HepG2 (cell line): Measurements from ENCODE around the gene ZNF445. TPM values are rescaled to one million over a fixed set of nuclear protein-coding genes. Genes with fewer than 3 reads are reported as not detected.
A peak's percentile ranks its signal among the peaks of the same experiment; 100 is the strongest.

Source experiments
- ATAC-seq: fragments of 200-7000 bp; cut with Tn5 transposase; 3 replicates; pipeline ENCODE4 v1.9.1; 2020; ENCODE audit warnings: mild to moderate bottlenecking, moderate library complexity
- BruUV-seq: library from RNA; stranded (reverse); fragments of 400-500 nt; replicated peaks from 2 replicates; lab custom pipeline; 2021; lab: Mats Ljungman, UMichigan
- CTCF ChIA-PET: fragments of 300-600 bp; formaldehyde crosslinking; extraction: SDS; loops from one replicate; lab custom pipeline; 2021; ENCODE audit warnings: low total read pairs, inconsistent platforms, low intra/inter-chr PET ratio; lab: Yijun Ruan, JAX
- POLR2A ChIA-PET: fragments of 350-600 bp; sonication (Branson Sonifier 250); formaldehyde crosslinking; loops from one replicate; lab custom pipeline; 2020; ENCODE audit warnings: antibody characterized with exemption, inconsistent platforms; lab: Yijun Ruan, JAX
- DNase-seq: peaks from one replicate; pipeline ENCODE4 v3.0.0-alpha.2; 2015; ENCODE audit warnings: low spot score
- FAIRE-seq: peaks from 3 replicates; lab custom pipeline; 2011; peaks lifted over from hg19 to GRCh38; lab: Jason Lieb, UNC
- H2AFZ ChIP-seq: one replicate; pipeline ENCODE4 v1.6.1; 2011; ENCODE audit warnings: low read length, inconsistent platforms
- H3K27ac ChIP-seq: fragments of 300-600 bp; 3 replicates; pipeline ENCODE4 v1.8.0; 2011; ENCODE audit warnings: mixed run types, mild to moderate bottlenecking, mixed read lengths, low read length, inconsistent platforms; ENCODE audit not compliant: insufficient read depth; ENCODE audit errors: extremely low read length
- H3K27me3 ChIP-seq, 2 experiments: fragments of 200-600 bp in 1 of 2; 2 replicates in 1 of 2; 3 replicates in 1 of 2; pipeline versions ENCODE4 v1.6.0 to v1.8.0; 2011; ENCODE audit warnings: low read length in 2 of 2, mild to moderate bottlenecking in 2 of 2, moderate library complexity in 2 of 2, inconsistent platforms in 1 of 2; ENCODE audit not compliant: insufficient read depth in 2 of 2, control insufficient read depth in 1 of 2
- H3K36me3 ChIP-seq, 2 experiments: fragments of 200-600 bp in 1 of 2; replicated peaks in 1 of 2; 2 replicates in 1 of 2; 3 replicates in 1 of 2; pipeline versions ENCODE4 v1.5.1 to v1.8.0; 2011; ENCODE audit warnings: low read length in 2 of 2, inconsistent platforms in 1 of 2; ENCODE audit not compliant: insufficient read depth in 2 of 2, control insufficient read depth in 1 of 2
- H3K4me1 ChIP-seq: 2 replicates; pipeline ENCODE4 v1.5.1; 2012; ENCODE audit warnings: low read length, inconsistent platforms; ENCODE audit not compliant: insufficient read depth
- H3K4me2 ChIP-seq: 2 replicates; pipeline ENCODE4 v1.6.0; 2011; ENCODE audit warnings: low read depth, low read length, inconsistent platforms
- H3K4me3 ChIP-seq, 3 experiments: fragments of 200-600 bp in 1 of 3; sonication (generic), shearing (Covaris generic) in 1 of 3; replicated peaks in 1 of 3; 2 replicates each; pipeline ENCODE4 v1.5.1; 2011 to 2016; ENCODE audit warnings: low read length in 3 of 3, inconsistent platforms in 2 of 3, low read depth in 2 of 3, mild to moderate bottlenecking in 2 of 3, control low read depth in 1 of 3, mixed read lengths in 1 of 3; ENCODE audit not compliant: insufficient read depth in 1 of 3
- H3K79me2 ChIP-seq: one replicate; pipeline ENCODE4 v1.6.1; 2011; ENCODE audit warnings: low read length, inconsistent platforms; ENCODE audit not compliant: insufficient read depth
- H3K9ac ChIP-seq: 2 replicates; pipeline ENCODE4 v1.6.0; 2011; ENCODE audit warnings: mild to moderate bottlenecking, low read depth, low read length, inconsistent platforms; ENCODE audit not compliant: insufficient read depth
- H3K9me3 ChIP-seq: 2 replicates; pipeline ENCODE4 v1.5.1; 2012; ENCODE audit warnings: mild to moderate bottlenecking, low read length
- H4K20me1 ChIP-seq: 2 replicates; pipeline ENCODE4 v1.6.0; 2011; ENCODE audit warnings: inconsistent platforms, mild to moderate bottlenecking, low read length, moderate library complexity; ENCODE audit not compliant: insufficient read depth
- CEBPG ChIP-seq: IDR thresholded peaks from 2 replicates; pipeline ENCODE4 v1.6.1; 2016
- MXD4 ChIP-seq: IDR thresholded peaks from 2 replicates; pipeline ENCODE4 v1.6.1; 2016; ENCODE audit warnings: mild to moderate bottlenecking, missing biosample characterization, missing genetic modification reagents
- SIX1 ChIP-seq: sonication (generic); formaldehyde crosslinking; IDR thresholded peaks from 2 replicates; pipeline ENCODE4 v1.4.0; 2020; ENCODE audit warnings: missing genetic modification reagents, borderline replicate concordance
- ZNF138 ChIP-seq: sonication (generic); formaldehyde crosslinking; IDR thresholded peaks from 2 replicates; pipeline ENCODE4 v1.5.0; 2020; ENCODE audit warnings: mild to moderate bottlenecking, low read depth, missing genetic modification reagents
- WGBS: methylation state at CpG from one replicate; pipeline ENCODE4 v1.1.6; 2017; ENCODE audit warnings: low lambda C conversion rate; 5-methylcytosine and 5-hydroxymethylcytosine counted together
- in situ Hi-C: cut with HindIII; loops from 2 replicates; pipeline ENCODE4 v1.10.0; 2017; ENCODE audit warnings: low pct_unique_long_range_greater_than_20kb; ENCODE audit not compliant: extremely low pct_ligation_motif_present
- intact Hi-C: fragments of 100-400 bp; cut with micrococcal nuclease; formaldehyde crosslinking; loops from one replicate; pipeline ENCODE4 v1.10.0; 2022; ENCODE audit not compliant: unreplicated experiment
- polyA plus RNA-seq, 8 experiments: library from polyadenylated mRNA; depleted of rRNA in 3 of 8; stranded (reverse) in 7 of 8; unstranded in 1 of 8; fragments of >200 nt; fragmentation: Illumina TruSeq in 4 of 8; extraction: Trizol in 4 of 8; gene quantifications; 2 replicates each; pipeline versions ENCODE4 v1.2.1 to v1.2.3, GENCODE V29; 2011 to 2016; ENCODE audit warnings: low read depth in 4 of 8, missing spikeins in 1 of 8, mixed read lengths in 1 of 8; ENCODE audit not compliant: insufficient read depth in 1 of 8
- total RNA-seq, 5 experiments: library from RNA; depleted of rRNA; stranded (reverse); fragments of >200 nt; fragmentation: Illumina TruSeq; extraction: Trizol; gene quantifications; 2 replicates each; pipeline ENCODE4 v1.2.3, GENCODE V29; 2016; ENCODE audit warnings: low read depth in 1 of 5
- TF ChIP-seq, protein P1 (sequence below): sonication (generic); formaldehyde crosslinking; IDR thresholded peaks from 2 replicates; pipeline ENCODE4 v1.5.0; 2020; ENCODE audit warnings: missing genetic modification reagents
- TF ChIP-seq, protein P2 (sequence below): IDR thresholded peaks from 2 replicates; pipeline ENCODE4 v1.6.1; 2012; ENCODE audit warnings: low read length, improper control_type of control experiment
- TF ChIP-seq, protein P3 (sequence below): sonication (generic); formaldehyde crosslinking; IDR thresholded peaks from 2 replicates; pipeline ENCODE4 v1.5.0; 2020; ENCODE audit warnings: missing genetic modification reagents
- TF ChIP-seq, protein P4 (sequence below): IDR thresholded peaks from 2 replicates; pipeline ENCODE4 v1.6.1; 2016; ENCODE audit warnings: control low read depth

Gene ZNF445
- total and polyA plus RNA-seq, 2 of the 13 experiments (the other 11 are each of a cell fraction or from before 2014, with no cell fraction given), result 4.4 to 10.3 TPM

DNA sequence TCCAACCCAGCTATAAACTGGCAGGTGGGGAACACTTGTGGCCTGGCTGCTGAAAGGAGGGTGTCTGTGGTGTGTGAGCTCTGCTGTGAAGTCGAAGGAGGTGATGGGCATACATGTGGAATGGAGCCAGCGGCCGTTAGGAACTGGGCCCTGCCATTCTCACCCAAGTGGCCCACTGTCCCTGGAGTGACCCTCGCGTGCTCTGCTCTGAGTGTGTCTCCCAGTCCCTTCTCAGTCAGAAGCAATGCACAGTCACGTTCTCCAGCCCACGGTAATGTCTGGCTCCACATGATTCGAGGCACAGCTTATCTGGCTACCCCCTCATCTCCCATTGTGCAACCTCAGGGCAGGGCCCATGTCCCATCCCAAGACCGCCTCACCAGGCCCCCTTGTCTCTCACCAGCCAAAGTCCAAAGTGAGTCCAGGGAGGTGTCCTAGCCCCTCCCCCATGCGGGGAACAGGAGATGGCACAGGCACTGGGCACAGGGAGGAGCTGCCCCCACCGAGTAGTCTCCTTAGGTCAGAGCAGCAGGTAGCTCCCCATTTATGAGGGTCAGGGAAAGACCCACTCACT lies 62.9 kb downstream of the ZNF445 start (continued):
- TF ChIP-seq, protein P1, sequence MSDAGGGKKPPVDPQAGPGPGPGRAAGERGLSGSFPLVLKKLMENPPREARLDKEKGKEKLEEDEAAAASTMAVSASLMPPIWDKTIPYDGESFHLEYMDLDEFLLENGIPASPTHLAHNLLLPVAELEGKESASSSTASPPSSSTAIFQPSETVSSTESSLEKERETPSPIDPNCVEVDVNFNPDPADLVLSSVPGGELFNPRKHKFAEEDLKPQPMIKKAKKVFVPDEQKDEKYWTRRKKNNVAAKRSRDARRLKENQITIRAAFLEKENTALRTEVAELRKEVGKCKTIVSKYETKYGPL (CRISPR knock-in tag), result no peak
- peak; percentile 60 for TF ChIP-seq CEBPG (CRISPR knock-in tag)

DNA sequence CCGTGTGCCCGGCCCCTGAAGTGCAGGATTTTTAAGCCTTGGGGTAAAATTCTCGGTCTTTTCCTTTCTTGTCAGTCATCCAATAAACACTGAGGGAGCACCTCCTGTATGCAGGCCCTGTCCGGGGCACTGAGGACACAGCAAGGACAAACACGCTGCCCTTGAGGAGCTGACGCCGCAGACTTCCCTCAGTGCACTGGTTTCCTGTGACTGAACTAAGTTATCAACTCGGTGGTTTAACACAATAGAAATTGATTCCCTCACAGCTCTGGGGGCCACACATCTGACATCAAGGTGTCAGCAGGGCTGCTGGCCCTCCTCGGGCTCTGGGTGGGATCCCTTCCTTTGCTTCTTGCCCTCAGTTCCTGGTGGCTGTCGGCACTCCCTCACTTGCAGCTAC lies 65.1 kb downstream of the ZNF445 start:
- CTCF ChIA-PET, result no interaction called here
- FAIRE-seq (no peak), ATAC-seq (no peak), DNase-seq (no peak)
- Histone ChIP-seq H3K27me3 (no peaks in the 10 kb centered on the region; a peak in 1 of 5 replicates), H3K4me1 (peaks cover 15% of the 10 kb centered on the region), H3K4me3 (no peak overlapping the region), H3K9ac (no peak overlapping the region), H3K9me3 (no peaks in the 10 kb centered on the region), H3K4me2 (no peak overlapping the region), H4K20me1 (no peaks in the 10 kb centered on the region), H3K27ac (no peak overlapping the region), H3K79me2 (no peaks in the 10 kb centered on the region), H3K36me3 (no peaks in the 10 kb centered on the region), H2AFZ (no peak overlapping the region)
- in situ Hi-C loops, result no loop called here
- intact Hi-C loops, result no loop called here
- no TSS peak for BruUV-seq
- POLR2A ChIA-PET, result interaction anchor here (2.3 kb wide), 1 partner anchor 74 kb away, joined by 6 read pairs; the partner anchor contains the start of gene TCAIM
- WGBS, result 83% methylated on average over 9 of the region's 10 CpGs
- TF ChIP-seq SIX1 (CRISPR knock-in tag), result no peak
- TF ChIP-seq MXD4, result no peak
- no peak for TF ChIP-seq ZNF138 (CRISPR knock-in tag)
- TF ChIP-seq, protein P2, sequence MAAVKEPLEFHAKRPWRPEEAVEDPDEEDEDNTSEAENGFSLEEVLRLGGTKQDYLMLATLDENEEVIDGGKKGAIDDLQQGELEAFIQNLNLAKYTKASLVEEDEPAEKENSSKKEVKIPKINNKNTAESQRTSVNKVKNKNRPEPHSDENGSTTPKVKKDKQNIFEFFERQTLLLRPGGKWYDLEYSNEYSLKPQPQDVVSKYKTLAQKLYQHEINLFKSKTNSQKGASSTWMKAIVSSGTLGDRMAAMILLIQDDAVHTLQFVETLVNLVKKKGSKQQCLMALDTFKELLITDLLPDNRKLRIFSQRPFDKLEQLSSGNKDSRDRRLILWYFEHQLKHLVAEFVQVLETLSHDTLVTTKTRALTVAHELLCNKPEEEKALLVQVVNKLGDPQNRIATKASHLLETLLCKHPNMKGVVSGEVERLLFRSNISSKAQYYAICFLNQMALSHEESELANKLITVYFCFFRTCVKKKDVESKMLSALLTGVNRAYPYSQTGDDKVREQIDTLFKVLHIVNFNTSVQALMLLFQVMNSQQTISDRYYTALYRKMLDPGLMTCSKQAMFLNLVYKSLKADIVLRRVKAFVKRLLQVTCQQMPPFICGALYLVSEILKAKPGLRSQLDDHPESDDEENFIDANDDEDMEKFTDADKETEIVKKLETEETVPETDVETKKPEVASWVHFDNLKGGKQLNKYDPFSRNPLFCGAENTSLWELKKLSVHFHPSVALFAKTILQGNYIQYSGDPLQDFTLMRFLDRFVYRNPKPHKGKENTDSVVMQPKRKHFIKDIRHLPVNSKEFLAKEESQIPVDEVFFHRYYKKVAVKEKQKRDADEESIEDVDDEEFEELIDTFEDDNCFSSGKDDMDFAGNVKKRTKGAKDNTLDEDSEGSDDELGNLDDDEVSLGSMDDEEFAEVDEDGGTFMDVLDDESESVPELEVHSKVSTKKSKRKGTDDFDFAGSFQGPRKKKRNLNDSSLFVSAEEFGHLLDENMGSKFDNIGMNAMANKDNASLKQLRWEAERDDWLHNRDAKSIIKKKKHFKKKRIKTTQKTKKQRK, result no peak
- TF ChIP-seq, protein P3, sequence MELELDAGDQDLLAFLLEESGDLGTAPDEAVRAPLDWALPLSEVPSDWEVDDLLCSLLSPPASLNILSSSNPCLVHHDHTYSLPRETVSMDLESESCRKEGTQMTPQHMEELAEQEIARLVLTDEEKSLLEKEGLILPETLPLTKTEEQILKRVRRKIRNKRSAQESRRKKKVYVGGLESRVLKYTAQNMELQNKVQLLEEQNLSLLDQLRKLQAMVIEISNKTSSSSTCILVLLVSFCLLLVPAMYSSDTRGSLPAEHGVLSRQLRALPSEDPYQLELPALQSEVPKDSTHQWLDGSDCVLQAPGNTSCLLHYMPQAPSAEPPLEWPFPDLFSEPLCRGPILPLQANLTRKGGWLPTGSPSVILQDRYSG (CRISPR knock-in tag), result no peak
- TF ChIP-seq, protein P4, sequence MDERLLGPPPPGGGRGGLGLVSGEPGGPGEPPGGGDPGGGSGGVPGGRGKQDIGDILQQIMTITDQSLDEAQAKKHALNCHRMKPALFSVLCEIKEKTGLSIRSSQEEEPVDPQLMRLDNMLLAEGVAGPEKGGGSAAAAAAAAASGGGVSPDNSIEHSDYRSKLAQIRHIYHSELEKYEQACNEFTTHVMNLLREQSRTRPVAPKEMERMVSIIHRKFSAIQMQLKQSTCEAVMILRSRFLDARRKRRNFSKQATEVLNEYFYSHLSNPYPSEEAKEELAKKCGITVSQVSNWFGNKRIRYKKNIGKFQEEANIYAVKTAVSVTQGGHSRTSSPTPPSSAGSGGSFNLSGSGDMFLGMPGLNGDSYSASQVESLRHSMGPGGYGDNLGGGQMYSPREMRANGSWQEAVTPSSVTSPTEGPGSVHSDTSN, result no peak
